Thyroid gland (tissue), 4 donors: ENCODE results near the gene TKFC. TPM values are rescaled to one million over a fixed set of nuclear protein-coding genes. Genes with fewer than 3 reads are reported as not detected.

Source experiments
- DNase-seq, 2 donors: peaks; one replicate each; pipeline ENCODE4 v3.0.0-alpha.2; 2019
- H3K27ac ChIP-seq, 3 donors: fragments of 200-600 bp; sonication (generic); 1 replicate in 2 of 3; 2 replicates in 1 of 3; pipeline ENCODE4 v1.5.1; 2016 to 2019; ENCODE audit warnings: mild to moderate bottlenecking in 1 of 3, moderate library complexity in 1 of 3
- H3K27me3 ChIP-seq: fragments of 200-600 bp; sonication (generic); one replicate; pipeline ENCODE4 v1.5.1; 2019
- H3K36me3 ChIP-seq, 2 donors: fragments of 200-600 bp; sonication (generic); one replicate each; pipeline ENCODE4 v1.5.1; 2016 to 2019
- H3K4me1 ChIP-seq, 2 donors: fragments of 200-600 bp; sonication (generic); one replicate each; pipeline ENCODE4 v1.5.1; 2017 to 2019
- H3K4me3 ChIP-seq, 3 donors: fragments of 200-600 bp; sonication (generic); replicated peaks in 1 of 3; 1 replicate in 2 of 3; 2 replicates in 1 of 3; pipeline ENCODE4 v1.5.1; 2016; ENCODE audit warnings: mild to moderate bottlenecking in 1 of 3
- H3K9me3 ChIP-seq: fragments of 200-600 bp; sonication (generic); one replicate; pipeline ENCODE4 v1.5.1; 2017
- CTCF ChIP-seq, 6 experiments: fragments of 200-600 bp in 3 of 6; fragments of 450-650 bp in 3 of 6; sonication (generic) in 3 of 6; IDR thresholded peaks; one replicate each; pipeline ENCODE4 v1.5.1; 2016 to 2019; ENCODE audit warnings: antibody characterized with exemption in 6 of 6, mild to moderate bottlenecking in 2 of 6, inconsistent platforms in 1 of 6, moderate library complexity in 1 of 6
- POLR2A ChIP-seq, 2 donors: fragments of 450-650 bp; IDR thresholded peaks; one replicate each; pipeline ENCODE4 v1.6.1; 2017; ENCODE audit warnings: antibody characterized with exemption in 2 of 2, mild to moderate bottlenecking in 2 of 2, moderate library complexity in 1 of 2
- WGBS, 2 donors: methylation state at CpG; one replicate each; pipeline ENCODE4 v1.1.5; 2017; 5-methylcytosine and 5-hydroxymethylcytosine counted together
- intact Hi-C: fragments of 100-400 bp; cut with DNase I; formaldehyde crosslinking; loops from one replicate; pipeline ENCODE4 v1.15.1; 2023
- total RNA-seq, 4 donors: library from RNA; depleted of rRNA; stranded (reverse); fragments of >200 nt; gene quantifications; one replicate each; pipeline ENCODE4 v1.2.3, GENCODE V29; 2016

Gene TKFC
- total RNA-seq, 4 donors from 2014 or later = 27.0 to 62.8 (median 43.6) TPM

GRCh38 chr11:61370349-61371005 is 37.4 kb downstream of the TKFC start:
- no peak for DNase-seq
- Histone ChIP-seq H3K4me1 (no peaks in the 10 kb centered on the region), H3K9me3 (no peaks in the 10 kb centered on the region), H3K27ac (no peak overlapping the region), H3K4me3 (no peak overlapping the region), H3K27me3 (no peaks in the 10 kb centered on the region), H3K36me3 (peaks cover 31 to 46% of the 10 kb centered on the region in 2 donors)
- intact Hi-C loops = loop anchor here (10.0 kb wide), 1 partner anchor 116 kb away; no protein-coding TSS in a partner anchor
- WGBS, 2 donors = 85 to 90% methylated on average over 8 of the region's 8 CpGs
- TF ChIP-seq POLR2A (IDR thresholded peaks at IDR 0.05) (no peak), CTCF (IDR thresholded peaks at IDR 0.05) (no peak)

- TF ChIP-seq POLR2A (IDR thresholded peaks at IDR 0.05) (no peak), CTCF (IDR thresholded peaks at IDR 0.05) (no peak)
- no peak overlapping the region for H3K27ac ChIP-seq
- intact Hi-C loops = loop anchor here (10.0 kb wide), 1 partner anchor 118 kb away; no protein-coding TSS in a partner anchor
- H3K9me3 ChIP-seq = no peaks in the 10 kb centered on the region
- WGBS, 2 donors = 85 to 87% methylated on average over 8 of the region's 8 CpGs
- H3K4me1 ChIP-seq = no peaks in the 10 kb centered on the region
- no peaks in the 10 kb centered on the region for H3K27me3 ChIP-seq
- no peak for DNase-seq
- H3K4me3 ChIP-seq = no peak overlapping the region
- peaks cover 18 to 22% of the 10 kb centered on the region in 2 donors for H3K36me3 ChIP-seq
These were observed 39.8 kb downstream of the TKFC start for GRCh38 chr11:61372659-61373420.

GRCh38 chr11:61375761-61376108 is 42.7 kb downstream of the TKFC start:
- WGBS, 2 donors = 92 to 98% methylated on average over 6 of the region's 6 CpGs
- Histone ChIP-seq H3K4me3 (no peak overlapping the region), H3K36me3 (no peaks in the 10 kb centered on the region), H3K4me1 (no peaks in the 10 kb centered on the region), H3K27me3 (no peaks in the 10 kb centered on the region), H3K9me3 (no peaks in the 10 kb centered on the region), H3K27ac (no peak overlapping the region)
- DNase-seq = no peak
- TF ChIP-seq POLR2A (IDR thresholded peaks at IDR 0.05) = no peak
- TF ChIP-seq CTCF (IDR thresholded peaks at IDR 0.05) = no peak
- intact Hi-C loops = loop anchor here (10.0 kb wide), 1 partner anchor 121 kb away; no protein-coding TSS in a partner anchor

GRCh38 chr11:61377461-61378160 is 44.6 kb downstream of the TKFC start:
- no peaks in the 10 kb centered on the region for H3K27me3 ChIP-seq
- no peaks in the 10 kb centered on the region for H3K9me3 ChIP-seq
- TF ChIP-seq POLR2A (IDR thresholded peaks at IDR 0.05) = no peak
- TF ChIP-seq CTCF (IDR thresholded peaks at IDR 0.05) = no peak
- DNase-seq = no peak
- no peak overlapping the region for H3K4me3 ChIP-seq
- no peaks in the 10 kb centered on the region for H3K36me3 ChIP-seq
- intact Hi-C loops = loop anchor here (10.0 kb wide), 1 partner anchor 123 kb away; no protein-coding TSS in a partner anchor
- H3K4me1 ChIP-seq = no peaks in the 10 kb centered on the region
- H3K27ac ChIP-seq = no peak overlapping the region
- WGBS, 2 donors = 96 to 97% methylated on average over 6 of the region's 6 CpGs
